SKM-1 (cell line): ENCODE results near the gene ENOX1.

Source experiments
- DNase-seq: peaks from one replicate; lab custom pipeline; 2025; ENCODE audit not compliant: unreplicated experiment; lab: John Stamatoyannopoulos, UW

The ENOX1 gene

DNA sequence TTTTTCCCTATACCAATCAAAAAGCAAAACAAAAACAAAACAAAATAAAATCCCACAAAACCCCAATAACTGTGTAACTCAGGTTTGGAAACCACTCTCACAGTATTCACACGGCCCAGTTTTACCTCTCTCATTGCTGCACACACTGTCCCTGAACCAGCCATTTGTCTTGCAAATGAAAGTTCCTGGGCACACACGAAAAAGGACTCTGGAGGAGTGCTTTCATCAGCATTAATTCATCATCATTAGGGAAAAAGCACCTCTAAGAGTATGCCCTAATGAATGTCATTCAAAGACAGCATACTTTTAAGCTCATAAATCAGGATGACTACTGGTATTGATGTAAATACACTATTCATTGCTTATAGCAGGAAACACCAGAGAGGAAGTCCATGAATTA lies 457.1 kb downstream of the ENOX1 start:
- no peak for DNase-seq

- DNase-seq = no peak
Observed at GRCh38 chr13:43328907-43329306, 457.9 kb downstream of the ENOX1 start.

GRCh38 chr13:43326100-43326499 lies 460.7 kb downstream of the ENOX1 start:
- DNase-seq = no peak

GRCh38 chr13:43325636-43326035 lies 461.1 kb downstream of the ENOX1 start:
- no peak for DNase-seq

GRCh38 chr13:43324129-43324528 lies 462.6 kb downstream of the ENOX1 start:
- no peak for DNase-seq

GRCh38 chr13:43319617-43320444 lies 466.9 kb downstream of the ENOX1 start:
- no peak for DNase-seq

- peak; percentile 5 for DNase-seq
Observed at GRCh38 chr13:43316946-43317353, 469.8 kb downstream of the ENOX1 start.

DNA sequence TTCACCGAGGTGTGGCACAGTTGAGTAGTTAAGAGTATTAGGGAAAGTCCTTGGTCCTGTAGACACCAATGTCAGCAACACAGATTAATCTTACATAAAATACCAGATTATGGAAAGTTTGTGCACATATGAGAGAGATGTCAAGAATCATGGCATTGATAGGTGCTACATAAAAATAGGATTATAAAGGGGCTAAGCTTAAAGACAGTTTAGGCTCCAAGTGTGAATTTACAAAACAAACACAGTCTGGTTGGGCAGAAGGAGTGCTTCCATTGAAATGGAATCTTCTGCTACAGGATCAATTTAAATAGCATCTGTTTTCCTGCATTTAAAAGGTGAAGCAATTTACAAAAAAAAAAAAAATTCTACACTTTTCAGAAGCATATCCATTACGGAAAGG lies 470.5 kb downstream of the ENOX1 start:
- no peak for DNase-seq

DNA sequence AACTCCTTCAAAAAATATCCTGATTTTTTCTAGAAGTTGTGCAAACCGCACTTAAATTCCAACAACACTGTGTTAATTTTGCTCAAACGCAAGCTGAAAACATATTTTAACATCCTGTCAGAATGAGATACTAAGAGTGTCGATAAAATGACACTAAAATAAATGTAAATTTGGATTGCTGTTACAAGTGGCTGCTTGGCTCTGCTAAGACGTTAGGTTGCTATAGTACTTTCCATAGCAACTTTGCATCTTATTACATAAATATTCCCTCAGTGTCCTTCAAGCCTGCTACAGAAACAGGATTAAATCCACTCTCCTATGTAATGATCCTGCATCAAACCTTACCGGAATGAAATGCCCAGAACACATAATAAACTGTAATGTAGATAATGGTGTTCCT lies 471.2 kb downstream of the ENOX1 start:
- DNase-seq = no peak

GRCh38 chr13:43309311-43309710 lies 477.5 kb downstream of the ENOX1 start:
- no peak for DNase-seq

DNA sequence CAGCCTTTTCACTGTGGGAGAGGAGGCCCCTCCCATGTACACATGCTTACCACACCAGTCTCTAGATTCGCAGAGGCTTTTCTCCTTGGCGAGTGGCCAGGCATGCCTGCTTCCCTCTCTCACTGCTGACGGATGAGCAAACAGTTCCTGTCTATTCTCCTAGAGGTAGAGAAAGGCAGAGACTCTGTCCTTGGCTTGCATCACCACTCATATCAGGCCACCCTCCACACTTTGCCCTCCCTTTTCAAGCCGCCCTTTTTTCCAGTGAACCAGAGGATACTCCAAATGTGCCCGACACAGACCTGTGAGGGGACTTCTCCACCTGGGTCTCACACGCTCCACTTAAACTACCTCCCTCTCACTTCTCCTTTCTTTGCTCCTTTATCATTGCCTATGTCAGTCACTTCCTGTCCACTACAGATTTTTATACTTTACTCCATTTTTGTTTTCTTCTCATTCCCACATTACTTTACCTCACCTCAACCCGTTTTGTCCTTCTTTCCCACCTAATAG lies 478.8 kb downstream of the ENOX1 start:
- peak; percentile 88 for DNase-seq

DNA sequence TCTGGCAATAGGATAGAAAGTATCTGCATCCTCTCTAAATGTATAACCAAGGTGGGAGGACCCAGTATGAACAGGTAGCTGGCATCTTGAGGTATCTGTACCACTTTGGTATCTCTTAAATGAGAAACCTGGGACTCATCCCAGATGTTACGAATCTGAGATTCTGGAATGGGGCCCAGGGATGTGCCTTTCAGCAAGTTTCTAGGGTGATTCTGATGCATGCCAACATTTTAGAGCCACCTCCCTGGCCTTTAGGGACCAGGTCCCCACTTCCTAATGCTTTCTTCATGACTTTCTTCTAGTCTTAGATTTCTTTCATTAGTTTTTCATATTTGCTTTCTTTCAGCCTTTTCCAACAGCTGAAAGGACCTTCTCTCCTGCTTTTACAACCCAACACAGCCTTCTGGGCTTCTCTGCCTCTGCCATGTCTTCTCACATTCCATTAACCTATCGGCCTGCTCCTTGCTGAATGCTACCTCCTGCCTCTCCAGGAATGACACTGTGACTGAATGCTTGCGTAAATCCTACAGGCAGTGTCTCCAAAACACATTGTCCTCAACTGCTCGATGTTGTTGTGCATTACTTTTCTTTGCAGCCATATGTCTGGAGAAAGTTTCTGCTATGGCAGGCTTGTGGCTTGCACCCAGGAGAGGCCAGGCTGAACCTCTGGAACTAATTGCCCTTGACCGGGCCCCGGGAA lies 479.4 kb downstream of the ENOX1 start:
- peak; percentile 52 for DNase-seq

DNA sequence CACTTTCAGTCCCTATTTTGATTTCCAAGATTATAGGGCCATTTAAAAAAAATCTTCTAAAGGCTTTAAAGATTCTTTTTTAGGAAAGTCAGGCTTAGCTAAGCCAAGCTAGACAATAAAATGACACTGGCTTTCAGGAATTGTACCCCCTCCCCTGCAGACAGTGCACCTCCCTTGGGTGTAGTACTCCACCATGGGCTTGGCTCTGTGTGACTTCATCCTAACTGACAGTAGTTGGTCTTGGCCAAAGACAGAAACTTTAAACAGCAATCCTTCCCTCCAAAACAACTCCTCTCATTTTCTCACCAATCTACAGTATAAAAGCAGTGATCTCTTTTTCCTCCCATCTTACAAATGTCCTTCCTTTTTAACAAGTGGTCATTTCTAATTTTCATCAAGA lies 480.4 kb downstream of the ENOX1 start:
- no peak for DNase-seq

GRCh38 chr13:43305416-43305815 lies 481.4 kb downstream of the ENOX1 start:
- DNase-seq = no peak

DNA sequence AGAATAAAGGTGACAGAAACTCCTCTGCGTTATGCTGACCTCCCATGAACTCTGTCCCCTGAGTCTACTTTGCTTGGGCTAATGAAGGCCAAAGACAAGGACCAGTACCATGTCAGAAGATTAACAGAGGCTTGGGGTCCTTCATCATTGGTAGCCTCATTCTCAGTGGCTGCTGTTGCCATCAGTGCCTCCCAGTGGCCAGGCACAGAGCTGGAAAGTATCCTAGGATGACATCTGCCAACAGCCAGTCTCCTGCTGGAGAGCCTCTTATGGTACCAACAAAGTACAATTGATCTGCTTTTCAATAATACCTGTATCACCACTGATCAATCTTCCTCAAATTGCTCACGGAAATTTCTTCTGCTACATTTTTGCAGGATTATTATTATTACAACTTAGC lies 481.8 kb downstream of the ENOX1 start:
- no peak for DNase-seq

- DNase-seq = no peak
Observed at GRCh38 chr13:43304449-43304848, 482.3 kb downstream of the ENOX1 start.

DNA sequence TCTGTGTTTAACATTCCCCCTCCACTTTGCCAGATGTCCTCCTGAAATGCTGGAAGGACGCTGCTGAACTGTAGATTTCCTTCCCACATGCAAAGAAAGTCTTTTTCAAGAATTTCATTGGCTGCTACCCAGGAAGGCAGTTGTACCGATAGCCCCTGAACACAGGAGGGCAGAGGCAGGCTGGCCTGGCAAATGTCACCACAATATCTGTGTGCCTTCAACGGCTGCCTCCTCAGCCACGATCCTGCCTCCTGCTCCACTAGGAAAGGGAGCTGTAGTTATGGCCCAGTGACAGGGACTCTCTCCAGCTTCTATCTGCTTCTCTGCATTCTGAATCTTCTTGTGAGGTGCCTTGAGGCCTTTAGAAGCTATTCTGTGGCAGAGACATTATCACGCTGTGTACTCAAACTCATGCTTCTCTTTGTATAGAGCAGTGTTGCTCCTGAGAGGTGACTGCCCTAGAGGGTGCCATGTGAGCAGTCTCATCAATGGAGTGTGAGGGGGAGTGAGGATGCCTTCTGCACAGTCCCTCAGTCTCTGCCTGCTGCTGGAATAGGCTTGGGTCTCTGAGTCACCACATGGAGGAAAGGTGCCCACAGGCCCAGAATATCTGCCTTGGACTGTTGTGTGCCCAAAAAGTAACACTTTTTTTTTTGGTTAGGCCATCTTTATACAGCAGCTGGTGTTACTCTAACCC lies 483.6 kb downstream of the ENOX1 start:
- peak; percentile 17 for DNase-seq

- no peak for DNase-seq
Observed at GRCh38 chr13:43301346-43301969, 485.3 kb downstream of the ENOX1 start.

DNA sequence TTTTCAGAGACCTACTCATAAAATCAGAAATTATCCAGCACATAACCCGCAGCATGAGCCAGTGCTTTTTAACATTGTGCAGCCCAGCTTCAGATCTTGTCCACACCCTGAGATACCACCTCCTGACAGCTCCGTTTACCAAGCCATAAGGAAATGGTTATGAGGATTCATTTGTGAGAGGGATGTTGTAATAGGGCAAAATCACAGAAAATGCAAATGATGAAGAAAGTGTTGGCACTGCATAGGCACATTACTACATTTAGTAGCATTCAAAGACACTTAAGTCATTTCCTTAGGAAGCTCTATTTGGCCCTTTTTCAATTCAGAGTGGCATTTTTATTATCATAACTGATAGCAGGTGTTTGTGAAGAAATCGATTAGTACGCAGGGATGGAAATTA lies 485.9 kb downstream of the ENOX1 start:
- no peak for DNase-seq

DNA sequence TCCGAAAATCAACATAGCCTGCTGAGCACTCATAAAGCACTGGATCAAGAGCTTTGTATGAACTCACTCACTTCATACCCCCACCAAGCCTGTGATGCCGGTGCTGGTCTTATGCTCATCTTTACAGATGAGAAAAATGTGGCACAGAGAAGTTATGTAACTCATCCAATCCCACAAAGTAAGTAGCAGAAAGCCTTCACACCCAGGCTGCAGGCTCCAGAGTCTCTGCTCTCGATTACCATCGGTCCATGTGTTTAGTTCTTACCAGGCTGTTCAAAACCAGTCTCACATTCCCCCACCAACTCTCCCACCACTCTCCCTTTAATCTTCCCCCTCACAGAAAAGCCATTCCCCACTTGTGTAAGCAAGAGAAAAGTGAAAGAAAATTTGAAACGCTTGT lies 487.4 kb downstream of the ENOX1 start:
- DNase-seq = no peak

DNA sequence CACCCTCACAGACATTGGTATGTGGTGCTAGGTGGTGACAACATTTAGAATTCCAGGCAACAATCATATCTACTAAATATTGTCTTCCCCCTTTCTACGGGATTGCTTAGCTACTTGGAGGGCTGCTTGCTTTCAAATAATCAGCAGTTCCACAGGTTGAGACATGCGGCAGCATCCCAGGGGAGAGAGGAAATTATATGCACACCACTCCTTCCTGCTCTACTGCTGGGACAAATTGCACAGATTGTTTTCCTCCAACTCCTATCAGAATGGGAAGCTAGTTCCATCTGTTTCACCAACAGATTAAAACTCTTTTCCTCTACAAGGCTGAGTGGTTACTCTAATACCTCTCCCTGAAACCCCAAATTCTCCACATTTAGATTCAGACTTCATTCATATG lies 488.0 kb downstream of the ENOX1 start:
- DNase-seq = no peak
